HEK293 (cell line): ENCODE data around the gene NSMCE1.

ENCODE experiments used
- CTCF ChIP-seq: fragments of 450-650 bp; formaldehyde crosslinking; IDR thresholded peaks from 2 replicates; pipeline ENCODE4 v1.5.1; 2016; ENCODE audit warnings: missing biosample characterization, missing genetic modification characterization
- ELK4 ChIP-seq: IDR thresholded peaks from 2 replicates; pipeline ENCODE4 v1.6.1; 2011; ENCODE audit warnings: mild to moderate bottlenecking, low read depth, low read length, borderline replicate concordance
- ZBTB11 ChIP-seq: fragments of 450-650 bp; formaldehyde crosslinking; conservative IDR thresholded peaks from 2 replicates; pipeline ENCODE4 v1.5.1; 2016; ENCODE audit warnings: low read depth, missing biosample characterization, missing genetic modification characterization
- ZBTB17 ChIP-seq: fragments of 450-650 bp; formaldehyde crosslinking; IDR thresholded peaks from 2 replicates; pipeline ENCODE4 v1.5.1; 2016; ENCODE audit warnings: missing biosample characterization, missing genetic modification characterization
- ZBTB48 ChIP-seq: fragments of 450-650 bp; formaldehyde crosslinking; IDR thresholded peaks from 2 replicates; pipeline ENCODE4 v1.5.1; 2016; ENCODE audit warnings: missing biosample characterization, missing genetic modification characterization
- ZEB2 ChIP-seq: fragments of 450-650 bp; formaldehyde crosslinking; IDR thresholded peaks from 2 replicates; pipeline ENCODE4 v1.5.1; 2016; ENCODE audit warnings: missing biosample characterization, missing genetic modification characterization
- ZFP37 ChIP-seq: fragments of 450-650 bp; formaldehyde crosslinking; IDR thresholded peaks from 2 replicates; pipeline ENCODE4 v1.5.1; 2016; ENCODE audit warnings: missing biosample characterization, missing genetic modification characterization
- ZNF138 ChIP-seq: fragments of 450-650 bp; formaldehyde crosslinking; IDR thresholded peaks from 2 replicates; pipeline ENCODE4 v1.5.1; 2016; ENCODE audit warnings: missing biosample characterization, missing genetic modification characterization, borderline replicate concordance
- ZNF292 ChIP-seq: fragments of 450-650 bp; formaldehyde crosslinking; IDR thresholded peaks from 2 replicates; pipeline ENCODE4 v1.5.1; 2016; ENCODE audit warnings: low read depth, missing biosample characterization, missing genetic modification characterization, borderline replicate concordance
- ZNF311 ChIP-seq: fragments of 450-650 bp; formaldehyde crosslinking; IDR thresholded peaks from 2 replicates; pipeline ENCODE4 v1.5.1; 2017; ENCODE audit warnings: missing biosample characterization, missing genetic modification characterization, borderline replicate concordance
- ZNF548 ChIP-seq: fragments of 450-650 bp; formaldehyde crosslinking; IDR thresholded peaks from 2 replicates; pipeline ENCODE4 v1.5.1; 2016; ENCODE audit warnings: missing biosample characterization, missing genetic modification characterization
- ZNF558 ChIP-seq: fragments of 450-650 bp; formaldehyde crosslinking; IDR thresholded peaks from 2 replicates; pipeline ENCODE4 v1.5.1; 2016; ENCODE audit warnings: missing biosample characterization, missing genetic modification characterization
- ZNF623 ChIP-seq: fragments of 450-650 bp; formaldehyde crosslinking; IDR thresholded peaks from 2 replicates; pipeline ENCODE4 v1.5.1; 2016; ENCODE audit warnings: missing biosample characterization, missing genetic modification characterization
- ZNF776 ChIP-seq: fragments of 450-650 bp; formaldehyde crosslinking; IDR thresholded peaks from 2 replicates; pipeline ENCODE4 v1.5.0; 2017; ENCODE audit warnings: missing biosample characterization, missing genetic modification characterization, borderline replicate concordance

GRCh38 chr16:27228045-27228444, 40.5 kb downstream of the NSMCE1 start:
- TF ChIP-seq CTCF (tag by site-specific recombination) (no peak), ELK4 (no peak), ZBTB48 (tag by site-specific recombination) (no peak), ZBTB11 (tag by site-specific recombination) (no peak), ZNF548 (tag by site-specific recombination) (no peak), ZNF558 (tag by site-specific recombination) (no peak), ZNF776 (tag by site-specific recombination) (no peak), ZNF311 (no peak), ZNF292 (no peak), ZFP37 (tag by site-specific recombination) (no peak), ZNF138 (tag by site-specific recombination) (no peak), ZEB2 (tag by site-specific recombination) (no peak), ZNF623 (tag by site-specific recombination) (no peak), ZBTB17 (tag by site-specific recombination) (no peak)
